ENCODE data around the gene PI16.

DNA sequence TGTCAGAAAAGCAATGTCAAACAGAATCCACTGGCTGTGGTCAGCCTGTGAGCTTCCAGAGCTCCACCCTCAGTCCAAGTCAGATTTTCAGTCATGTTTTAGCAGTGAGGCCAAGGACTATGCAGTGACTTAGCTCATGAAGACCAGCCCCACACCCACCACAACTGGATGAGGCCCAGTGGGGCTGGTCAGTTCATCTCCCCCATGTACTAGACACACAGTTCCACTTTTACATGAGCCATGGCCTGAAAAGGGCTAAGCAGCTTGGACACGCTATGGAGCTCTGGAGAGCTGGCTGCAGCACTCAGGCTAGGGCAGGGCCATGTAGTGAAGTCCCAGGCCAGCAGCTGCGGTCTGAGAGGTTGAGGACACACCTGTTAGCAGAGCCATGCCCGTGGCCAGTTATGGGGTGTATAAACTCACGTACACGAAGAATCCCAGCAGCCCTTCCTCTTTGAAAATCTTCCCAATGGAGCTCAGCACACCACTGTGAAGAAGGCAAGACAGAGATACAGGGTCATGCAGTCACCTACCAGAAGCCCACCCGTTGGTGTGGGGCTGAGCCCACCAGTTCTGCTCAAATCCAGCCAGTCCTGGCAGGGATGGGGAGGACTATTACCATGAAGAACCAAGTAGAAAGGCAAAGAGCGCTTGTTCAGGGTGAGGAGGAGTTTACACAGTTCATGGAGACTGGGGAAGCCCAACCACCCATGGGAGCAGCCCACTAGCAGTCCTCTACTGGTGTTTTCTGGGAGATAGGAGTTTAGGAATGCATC is 20.9 kb downstream of the PI16 start:
- TF ChIP-seq RAD21 (CRISPR knock-in tag; IDR thresholded peaks at IDR 0.05) (no peak), JUNB (CRISPR knock-in tag; IDR thresholded peaks at IDR 0.05; ENCODE audit: borderline replicate concordance) (no peak), EP300 (IDR thresholded peaks at IDR 0.05; ENCODE audit: low read depth in 2 of 2, low read length in 2 of 2) (no peak), EP300 (CRISPR knock-in tag; IDR thresholded peaks at IDR 0.05; ENCODE audit: borderline replicate concordance) (no peak), CBFB (CRISPR knock-in tag; IDR thresholded peaks at IDR 0.05) (no peak), KDM5A (IDR thresholded peaks at IDR 0.05; ENCODE audit: borderline replicate concordance, low read length) (no peak), CEBPB (IDR thresholded peaks at IDR 0.05; ENCODE audit: borderline replicate concordance, low read depth, low read length) (no peak)

All from HepG2 (cell line).